Cardiac fibroblast (primary cell): ENCODE measurements around the gene COPG2.

Experiments used
- DNase-seq, 2 donors: peaks; one replicate each; pipeline versions ENCODE4 v3.0.0 to v3.0.0-alpha.2; 2010; ENCODE audit warnings: low read depth in 2 of 2
- H3K4me3 ChIP-seq, 2 donors: replicated peaks in 1 of 2; 1 replicate in 1 of 2; 2 replicates in 1 of 2; pipeline ENCODE4 v1.5.1; 2011; ENCODE audit warnings: low read depth in 2 of 2, low read length in 2 of 2, mild to moderate bottlenecking in 2 of 2, moderate library complexity in 1 of 2
- TF ChIP-seq, protein P1 (sequence below): IDR thresholded peaks from one replicate; pipeline ENCODE4 v1.5.1; 2011; ENCODE audit warnings: low read depth, mild to moderate bottlenecking, low read length, inconsistent platforms

Gene COPG2

DNA sequence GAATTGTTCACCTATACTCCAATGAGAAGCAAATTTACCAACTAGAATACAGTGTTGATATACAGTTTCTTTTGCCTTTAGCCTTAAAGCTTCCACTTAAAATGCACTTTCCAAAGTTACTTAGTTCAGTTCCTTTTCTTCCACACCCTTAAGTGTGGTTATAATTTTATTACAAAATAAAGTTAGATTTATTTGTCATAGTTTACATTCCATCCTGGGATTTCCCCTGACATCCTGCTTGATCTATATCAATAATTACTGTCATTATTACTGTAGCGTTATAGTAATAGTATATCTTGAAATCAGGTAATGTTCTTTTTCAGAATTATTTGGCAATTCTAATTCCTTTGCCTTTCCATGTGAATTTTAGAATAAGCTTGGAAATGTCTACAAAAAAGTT is 199.9 kb downstream of the COPG2 start:
- no peak for DNase-seq
- no peak overlapping the region for H3K4me3 ChIP-seq
- TF ChIP-seq, protein P1, sequence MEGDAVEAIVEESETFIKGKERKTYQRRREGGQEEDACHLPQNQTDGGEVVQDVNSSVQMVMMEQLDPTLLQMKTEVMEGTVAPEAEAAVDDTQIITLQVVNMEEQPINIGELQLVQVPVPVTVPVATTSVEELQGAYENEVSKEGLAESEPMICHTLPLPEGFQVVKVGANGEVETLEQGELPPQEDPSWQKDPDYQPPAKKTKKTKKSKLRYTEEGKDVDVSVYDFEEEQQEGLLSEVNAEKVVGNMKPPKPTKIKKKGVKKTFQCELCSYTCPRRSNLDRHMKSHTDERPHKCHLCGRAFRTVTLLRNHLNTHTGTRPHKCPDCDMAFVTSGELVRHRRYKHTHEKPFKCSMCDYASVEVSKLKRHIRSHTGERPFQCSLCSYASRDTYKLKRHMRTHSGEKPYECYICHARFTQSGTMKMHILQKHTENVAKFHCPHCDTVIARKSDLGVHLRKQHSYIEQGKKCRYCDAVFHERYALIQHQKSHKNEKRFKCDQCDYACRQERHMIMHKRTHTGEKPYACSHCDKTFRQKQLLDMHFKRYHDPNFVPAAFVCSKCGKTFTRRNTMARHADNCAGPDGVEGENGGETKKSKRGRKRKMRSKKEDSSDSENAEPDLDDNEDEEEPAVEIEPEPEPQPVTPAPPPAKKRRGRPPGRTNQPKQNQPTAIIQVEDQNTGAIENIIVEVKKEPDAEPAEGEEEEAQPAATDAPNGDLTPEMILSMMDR, result no peak

DNA sequence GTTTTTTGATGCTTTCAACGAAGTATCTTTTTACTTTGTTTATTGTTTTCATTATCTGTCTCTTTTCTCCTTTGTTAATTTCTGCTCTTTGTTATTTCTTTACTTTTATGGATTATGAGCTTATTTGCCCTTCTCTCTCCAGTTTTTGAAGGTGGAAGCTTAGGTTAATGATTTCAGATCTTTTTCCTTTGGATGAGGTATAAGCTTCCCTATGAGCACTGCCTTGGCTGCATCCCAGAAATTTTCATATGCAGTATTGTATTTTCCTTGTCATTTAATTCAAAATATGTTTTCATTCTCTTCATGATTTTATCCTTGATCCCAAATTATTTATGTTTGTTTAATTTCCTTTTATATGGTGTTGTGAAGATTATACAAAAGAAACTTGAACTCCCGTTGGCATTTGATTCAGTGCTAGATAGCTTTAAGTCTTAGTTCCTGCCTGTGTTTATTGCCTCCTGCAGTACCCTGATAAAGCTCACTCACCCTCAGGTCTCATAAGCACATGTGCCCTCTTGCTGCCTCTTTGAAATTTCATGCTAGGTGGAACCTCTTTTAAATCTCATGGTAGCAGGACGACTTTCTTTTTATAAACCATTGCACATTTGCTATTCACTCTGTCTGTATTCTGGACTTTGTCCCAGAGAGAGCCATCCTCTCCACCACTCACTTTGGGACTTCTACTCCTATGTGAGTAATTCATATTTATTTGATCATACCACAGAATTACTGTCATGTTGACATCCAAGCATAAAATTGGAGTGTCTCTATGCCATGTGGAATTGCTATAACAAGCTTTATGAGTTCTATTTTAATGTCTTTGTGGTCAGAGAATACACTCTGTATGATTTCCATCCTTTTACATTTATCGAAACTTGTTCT is 204.8 kb downstream of the COPG2 start:
- TF ChIP-seq, protein P1, result no peak
- H3K4me3 ChIP-seq, result no peak overlapping the region
- DNase-seq, result no peak

GRCh38 chr7:130461272-130461671 is 207.3 kb downstream of the COPG2 start:
- DNase-seq, result no peak
- no peak overlapping the region for H3K4me3 ChIP-seq
- TF ChIP-seq, protein P1, result no peak

GRCh38 chr7:130458257-130458656 is 210.3 kb downstream of the COPG2 start:
- TF ChIP-seq, protein P1, result no peak
- no peak for DNase-seq
- H3K4me3 ChIP-seq, result no peak overlapping the region
